Trophoblast cell (in vitro differentiated cells and primary cell): ENCODE results near the gene SEMA6A.

Experiments
- DNase-seq, 2 donors: peaks; one replicate each; pipeline ENCODE4 v3.0.0-alpha.2; 2016
- H2AFZ ChIP-seq: 2 replicates; pipeline ENCODE4 v1.6.1; 2013; ENCODE audit warnings: low read length, moderate library complexity, mild to moderate bottlenecking; ENCODE audit not compliant: insufficient read depth, poor library complexity
- H2AK5ac ChIP-seq: 2 replicates; pipeline ENCODE4 v1.6.1; 2013; ENCODE audit warnings: mild to moderate bottlenecking, low read length
- H2BK120ac ChIP-seq: 2 replicates; pipeline ENCODE4 v1.6.1; 2013; ENCODE audit warnings: low read length, mild to moderate bottlenecking, moderate library complexity; ENCODE audit not compliant: insufficient read depth, poor library complexity
- H2BK12ac ChIP-seq: 2 replicates; pipeline ENCODE4 v1.6.1; 2013; ENCODE audit warnings: mild to moderate bottlenecking, low read length, moderate library complexity
- H2BK5ac ChIP-seq: 2 replicates; pipeline ENCODE4 v1.6.1; 2013; ENCODE audit warnings: low read length, low read depth, moderate library complexity, mild to moderate bottlenecking; ENCODE audit not compliant: poor library complexity
- H3K14ac ChIP-seq: 2 replicates; pipeline ENCODE4 v1.6.1; 2013; ENCODE audit warnings: mild to moderate bottlenecking, low read length
- H3K18ac ChIP-seq: 2 replicates; pipeline ENCODE4 v1.6.1; 2013; ENCODE audit warnings: mild to moderate bottlenecking, low read length
- H3K23ac ChIP-seq: 2 replicates; pipeline ENCODE4 v1.6.1; 2013; ENCODE audit warnings: low read length
- H3K27ac ChIP-seq: 2 replicates; pipeline ENCODE4 v1.5.1; 2013; ENCODE audit warnings: low read depth, mild to moderate bottlenecking, inconsistent platforms, low read length, moderate library complexity
- H3K27me3 ChIP-seq: 2 replicates; pipeline ENCODE4 v1.6.1; 2013; ENCODE audit warnings: inconsistent platforms, mild to moderate bottlenecking, low read length, moderate library complexity; ENCODE audit not compliant: insufficient read depth
- H3K36me3 ChIP-seq, 2 experiments: 1 replicate in 1 of 2; 2 replicates in 1 of 2; pipeline ENCODE4 v1.6.1; 2013; ENCODE audit warnings: low read length in 2 of 2, mild to moderate bottlenecking in 2 of 2, moderate library complexity in 1 of 2; ENCODE audit not compliant: insufficient read depth in 2 of 2, control insufficient read depth in 1 of 2
- H3K4ac ChIP-seq: 2 replicates; pipeline ENCODE4 v1.6.1; 2013; ENCODE audit warnings: low read depth, mild to moderate bottlenecking, low read length, moderate library complexity
- H3K4me1 ChIP-seq, 2 experiments: 1 replicate in 1 of 2; 2 replicates in 1 of 2; pipeline ENCODE4 v1.6.1; 2013; ENCODE audit warnings: low read length in 2 of 2, mild to moderate bottlenecking in 2 of 2, moderate library complexity in 1 of 2; ENCODE audit not compliant: insufficient read depth in 2 of 2, control insufficient read depth in 1 of 2
- H3K4me2 ChIP-seq: 2 replicates; pipeline ENCODE4 v1.6.1; 2013; ENCODE audit warnings: inconsistent platforms, mild to moderate bottlenecking, low read length, moderate library complexity
- H3K4me3 ChIP-seq: 2 replicates; pipeline ENCODE4 v1.5.1; 2013; ENCODE audit warnings: mild to moderate bottlenecking, low read depth, low read length, inconsistent platforms
- H3K79me1 ChIP-seq: one replicate; pipeline ENCODE4 v1.6.1; 2013; ENCODE audit warnings: low read length
- H3K79me2 ChIP-seq: 2 replicates; pipeline ENCODE4 v1.6.1; 2013; ENCODE audit warnings: low read length, mild to moderate bottlenecking; ENCODE audit not compliant: control insufficient read depth, insufficient read depth, poor library complexity
- H3K9ac ChIP-seq: 2 replicates; pipeline ENCODE4 v1.6.1; 2013; ENCODE audit warnings: mild to moderate bottlenecking, low read length
- H3K9me3 ChIP-seq: 2 replicates; pipeline ENCODE4 v1.6.1; 2013; ENCODE audit warnings: low read depth, mild to moderate bottlenecking, control low read depth, inconsistent platforms, low read length; ENCODE audit not compliant: insufficient read depth
- H4K12ac ChIP-seq: 2 replicates; pipeline ENCODE4 v1.6.1; 2013; ENCODE audit warnings: low read depth, mild to moderate bottlenecking, low read length, moderate library complexity
- H4K8ac ChIP-seq: 2 replicates; pipeline ENCODE4 v1.6.1; 2013; ENCODE audit warnings: low read depth, mild to moderate bottlenecking, low read length, moderate library complexity
- H4K91ac ChIP-seq: one replicate; pipeline ENCODE4 v1.6.1; 2013; ENCODE audit warnings: low read depth, mild to moderate bottlenecking, low read length, moderate library complexity
- WGBS: extraction: QIAGEN DNeasy Blood & Tissue Kit; methylation state at CpG from one replicate; pipeline ENCODE4 v1.1.7; 2013; ENCODE audit warnings: missing lambda C conversion rate; ENCODE audit not compliant: insufficient read length, insufficient coverage; ENCODE audit errors: extremely low coverage; 5-methylcytosine and 5-hydroxymethylcytosine counted together

SEMA6A gene

DNA sequence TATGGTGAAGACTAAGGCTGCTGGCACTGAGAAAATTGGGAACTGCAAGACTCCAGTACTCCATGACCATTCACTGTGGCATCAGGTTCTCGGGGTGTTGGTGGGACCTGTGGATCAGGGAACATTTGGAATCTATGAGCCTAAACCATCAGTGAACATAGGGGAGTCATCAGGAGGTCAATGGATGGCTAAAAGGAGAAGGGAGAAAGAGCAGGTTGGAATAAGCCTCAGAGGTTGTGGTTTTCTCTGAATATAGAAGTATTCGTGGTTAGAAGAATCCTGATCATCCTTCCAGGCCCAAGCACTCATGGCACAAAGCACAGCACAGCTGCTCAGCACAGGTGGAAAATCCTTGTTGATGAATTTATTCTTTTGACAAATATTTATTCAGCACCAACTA, 156.6 kb downstream of the SEMA6A start:
- Histone ChIP-seq H3K79me2 (no peaks in the 10 kb centered on the region), H2AK5ac (no peak overlapping the region), H3K79me1 (no peaks in the 10 kb centered on the region), H2BK120ac (no peak overlapping the region), H2BK5ac (no peak overlapping the region), H2AFZ (no peak overlapping the region), H3K18ac (no peak overlapping the region), H4K91ac (no peak overlapping the region), H3K36me3 (no peaks in the 10 kb centered on the region), H3K4me3 (no peak overlapping the region), H3K27ac (no peak overlapping the region), H3K9ac (no peak overlapping the region), H3K23ac (no peak overlapping the region), H3K4me1 (no peaks in the 10 kb centered on the region), H2BK12ac (no peak overlapping the region), H3K4ac (no peak overlapping the region), H3K9me3 (no peaks in the 10 kb centered on the region), H3K27me3 (no peaks in the 10 kb centered on the region), H3K14ac (no peak overlapping the region), H4K8ac (no peak overlapping the region), H3K4me2 (no peak overlapping the region), H4K12ac (no peak overlapping the region)
- no peak for DNase-seq
- WGBS: no CpG with 5 or more reads among the region's 2 CpGs

GRCh38 chr5:116415989-116416388, 158.6 kb downstream of the SEMA6A start:
- H4K91ac ChIP-seq: no peak overlapping the region
- H3K27me3 ChIP-seq: no peaks in the 10 kb centered on the region
- no peak overlapping the region for H2AK5ac ChIP-seq
- no CpG with 5 or more reads among the region's 5 CpGs for WGBS
- no peak overlapping the region for H4K12ac ChIP-seq
- no peak overlapping the region for H2BK12ac ChIP-seq
- H3K9me3 ChIP-seq: no peaks in the 10 kb centered on the region
- H4K8ac ChIP-seq: no peak overlapping the region
- H3K4me3 ChIP-seq: no peak overlapping the region
- H2AFZ ChIP-seq: no peak overlapping the region
- H3K18ac ChIP-seq: no peak overlapping the region
- H3K4ac ChIP-seq: no peak overlapping the region
- H3K27ac ChIP-seq: no peak overlapping the region
- H3K9ac ChIP-seq: no peak overlapping the region
- H3K23ac ChIP-seq: no peak overlapping the region
- H3K36me3 ChIP-seq: no peaks in the 10 kb centered on the region
- no peak for DNase-seq
- H2BK120ac ChIP-seq: no peak overlapping the region
- no peak overlapping the region for H3K4me2 ChIP-seq
- no peaks in the 10 kb centered on the region for H3K79me2 ChIP-seq
- H3K79me1 ChIP-seq: no peaks in the 10 kb centered on the region
- H3K4me1 ChIP-seq: no peaks in the 10 kb centered on the region
- no peak overlapping the region for H3K14ac ChIP-seq
- H2BK5ac ChIP-seq: no peak overlapping the region

DNA sequence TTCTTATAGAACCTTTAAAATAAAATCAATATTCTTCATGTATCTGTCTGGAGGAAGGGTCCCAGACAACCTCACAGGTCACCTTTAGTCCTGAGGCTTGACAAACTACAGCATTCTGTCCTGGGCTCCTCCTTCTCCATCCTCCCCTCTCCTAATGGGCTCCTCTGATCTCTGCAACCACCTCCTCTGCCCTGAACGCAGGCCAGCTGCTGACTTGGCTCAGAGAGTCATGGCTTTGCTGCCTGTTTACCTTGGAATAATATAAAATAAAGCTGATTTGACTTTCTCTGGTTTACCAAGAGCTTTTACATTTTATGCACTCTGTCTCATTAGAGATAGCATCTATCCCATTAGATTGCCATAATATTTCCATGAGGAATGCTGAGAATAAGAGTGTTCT, 159.4 kb downstream of the SEMA6A start:
- no peak overlapping the region for H3K4me2 ChIP-seq
- no peak for DNase-seq
- H2BK5ac ChIP-seq: no peak overlapping the region
- no peak overlapping the region for H3K4ac ChIP-seq
- no peaks in the 10 kb centered on the region for H3K9me3 ChIP-seq
- H3K27ac ChIP-seq: no peak overlapping the region
- H3K36me3 ChIP-seq: no peaks in the 10 kb centered on the region
- H2BK120ac ChIP-seq: no peak overlapping the region
- H3K27me3 ChIP-seq: no peaks in the 10 kb centered on the region
- no peak overlapping the region for H2AK5ac ChIP-seq
- H3K23ac ChIP-seq: no peak overlapping the region
- no peak overlapping the region for H3K9ac ChIP-seq
- no peak overlapping the region for H2BK12ac ChIP-seq
- H2AFZ ChIP-seq: no peak overlapping the region
- no peak overlapping the region for H4K12ac ChIP-seq
- no peak overlapping the region for H3K4me3 ChIP-seq
- H3K14ac ChIP-seq: no peak overlapping the region
- H4K91ac ChIP-seq: no peak overlapping the region
- no peak overlapping the region for H4K8ac ChIP-seq
- H3K4me1 ChIP-seq: no peaks in the 10 kb centered on the region
- WGBS: no CpG with 5 or more reads among the region's 1 CpG
- no peaks in the 10 kb centered on the region for H3K79me2 ChIP-seq
- H3K18ac ChIP-seq: no peak overlapping the region
- H3K79me1 ChIP-seq: no peaks in the 10 kb centered on the region

DNA sequence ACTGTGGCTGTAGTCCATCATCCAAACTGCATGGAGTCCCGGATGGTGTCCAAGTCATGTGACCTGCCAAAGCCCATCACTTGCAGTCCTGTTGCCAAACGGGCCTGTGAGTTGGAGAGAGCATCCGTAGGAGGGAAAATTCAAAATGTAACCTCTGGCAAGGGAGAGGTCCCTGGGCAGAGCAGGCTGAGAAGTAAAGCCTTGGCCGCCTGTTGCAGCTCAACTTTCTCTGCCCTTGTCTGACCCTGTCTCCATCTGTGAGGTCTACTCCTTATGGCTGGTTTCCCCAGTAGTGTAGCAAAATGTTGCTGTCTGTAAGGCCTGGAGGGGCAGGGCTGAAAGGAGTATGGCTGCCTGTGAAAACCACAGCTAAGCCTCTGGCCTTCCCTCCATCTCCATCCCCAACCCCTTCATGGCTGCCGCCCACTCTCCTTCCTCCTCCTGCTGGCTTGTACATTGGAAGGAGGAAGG, 163.5 kb downstream of the SEMA6A start:
- no peaks in the 10 kb centered on the region for H3K27me3 ChIP-seq
- H3K36me3 ChIP-seq: no peaks in the 10 kb centered on the region
- H3K23ac ChIP-seq: no peak overlapping the region
- H3K4ac ChIP-seq: no peak overlapping the region
- H4K8ac ChIP-seq: no peak overlapping the region
- no peak for DNase-seq
- WGBS: no CpG with 5 or more reads among the region's 5 CpGs
- no peaks in the 10 kb centered on the region for H3K79me2 ChIP-seq
- no peaks in the 10 kb centered on the region for H3K4me1 ChIP-seq
- no peaks in the 10 kb centered on the region for H3K79me1 ChIP-seq
- no peak overlapping the region for H2BK5ac ChIP-seq
- H4K12ac ChIP-seq: no peak overlapping the region
- H2AK5ac ChIP-seq: no peak overlapping the region
- H2AFZ ChIP-seq: no peak overlapping the region
- H4K91ac ChIP-seq: no peak overlapping the region
- no peak overlapping the region for H2BK12ac ChIP-seq
- H3K4me2 ChIP-seq: no peak overlapping the region
- H3K9ac ChIP-seq: no peak overlapping the region
- H2BK120ac ChIP-seq: no peak overlapping the region
- H3K27ac ChIP-seq: no peak overlapping the region
- H3K18ac ChIP-seq: no peak overlapping the region
- no peak overlapping the region for H3K14ac ChIP-seq
- no peak overlapping the region for H3K4me3 ChIP-seq
- H3K9me3 ChIP-seq: no peaks in the 10 kb centered on the region
